ENCODE measurements around the gene HAUS3.

- TF ChIP-seq SIN3A (IDR thresholded peaks at IDR 0.05; ENCODE audit: low read depth, low read length) (no peak), SUZ12 (IDR thresholded peaks at IDR 0.05; ENCODE audit: unreplicated experiment) (no peak)
Measured at GRCh38 chr4:2180410-2180809, 61.5 kb downstream of the HAUS3 start.

Measured in GM12878 (cell line).